NT2/D1 (cell line): ENCODE data around the gene ARL16.

Experiments used
- YY1 ChIP-seq: IDR thresholded peaks from 2 replicates; pipeline ENCODE4 v1.6.1; 2011; ENCODE audit not compliant: insufficient read length, insufficient read depth
- ZNF274 ChIP-seq: IDR thresholded peaks from 2 replicates; pipeline ENCODE4 v1.6.1; 2011; ENCODE audit warnings: mild to moderate bottlenecking, low read depth, low read length

DNA sequence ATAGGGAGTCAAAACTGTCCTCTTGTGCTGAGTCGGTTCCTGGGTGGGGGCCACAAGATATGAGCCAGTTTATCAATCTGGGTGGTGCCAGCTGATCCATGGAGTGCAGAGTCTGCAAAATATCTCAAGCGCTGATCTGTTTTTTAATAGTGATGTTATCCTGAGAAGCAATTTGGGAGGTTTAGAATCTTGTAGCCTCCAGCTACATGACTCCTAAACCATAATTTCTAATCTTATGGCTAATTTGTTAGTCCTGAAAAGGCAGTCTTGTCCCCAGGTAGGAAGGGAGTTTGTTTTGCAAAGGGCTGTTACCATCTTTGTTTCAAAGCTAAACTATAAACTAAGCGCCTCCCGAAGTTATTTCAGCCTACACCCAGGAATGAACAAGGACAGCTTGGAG, 44.9 kb downstream of the ARL16 start:
- no peak for TF ChIP-seq ZNF274
- no peak for TF ChIP-seq YY1
